Stimulated activated memory B cell treated with anti-CD40 and anti-IgM and Interleukin-4, amounts not matched to agents 10 μg/mL and 1 μg/mL and 100 μg/mL, for 72 hours (primary cell): Measurements from ENCODE around the gene CELSR3.

Experiments
- ATAC-seq: fragments of 150-1000 bp; cut with Tn5 transposase; 2 replicates; pipeline ENCODE4 v1.10.0; 2021
- H3K27ac Mint-ChIP-seq: one replicate; pipeline ENCODE4 v1.8.0; 2022; ENCODE audit warnings: mild to moderate bottlenecking, mixed read lengths
- H3K27me3 Mint-ChIP-seq: one replicate; pipeline ENCODE4 v1.8.0; 2022; ENCODE audit warnings: mixed read lengths
- H3K36me3 Mint-ChIP-seq: one replicate; pipeline ENCODE4 v1.8.0; 2022; ENCODE audit warnings: mixed read lengths
- H3K4me1 Mint-ChIP-seq: one replicate; pipeline ENCODE4 v1.8.0; 2022; ENCODE audit warnings: mixed read lengths
- H3K4me3 Mint-ChIP-seq: one replicate; pipeline ENCODE4 v1.8.0; 2022; ENCODE audit warnings: mild to moderate bottlenecking, moderate library complexity, mixed read lengths
- H3K9me3 Mint-ChIP-seq: one replicate; pipeline ENCODE4 v1.8.0; 2022; ENCODE audit warnings: mixed read lengths

Gene CELSR3

GRCh38 chr3:48614044-48614443 lies 48.6 kb downstream of the CELSR3 start:
- H3K9me3 Mint-ChIP-seq = peaks cover 6% of the 10 kb centered on the region
- no peak for ATAC-seq
- peaks cover 18% of the 10 kb centered on the region for H3K4me1 Mint-ChIP-seq
- H3K27me3 Mint-ChIP-seq = no peaks in the 10 kb centered on the region
- no peak overlapping the region for H3K4me3 Mint-ChIP-seq
- H3K36me3 Mint-ChIP-seq = no peaks in the 10 kb centered on the region
- peak overlapping the region; percentile 71 for H3K27ac Mint-ChIP-seq

GRCh38 chr3:48612309-48612708 lies 50.4 kb downstream of the CELSR3 start:
- Mint-ChIP-seq H3K4me3 (no peak overlapping the region), H3K4me1 (peaks cover 29% of the 10 kb centered on the region), H3K9me3 (peaks cover 3% of the 10 kb centered on the region), H3K36me3 (peaks cover 6% of the 10 kb centered on the region), H3K27me3 (no peaks in the 10 kb centered on the region), H3K27ac (no peak overlapping the region)
- no peak for ATAC-seq

- peak within 1 kb of the TSS; percentile 100 for H3K4me3 Mint-ChIP-seq
- peak; percentile 99 for ATAC-seq
- no peaks in the 10 kb centered on the region for H3K9me3 Mint-ChIP-seq
- no peaks in the 10 kb centered on the region for H3K27me3 Mint-ChIP-seq
- H3K4me1 Mint-ChIP-seq = peaks cover 27% of the 10 kb centered on the region
- H3K27ac Mint-ChIP-seq = peak within 1 kb of the TSS; percentile 99
- H3K36me3 Mint-ChIP-seq = peaks cover 23% of the 10 kb centered on the region
These were observed 53.3 kb downstream of the CELSR3 start, which contains the start of gene UQCRC1 for GRCh38 chr3:48609088-48610005. UQCRC1 (minus strand) TSS chr3:48609646; CDS start chr3:48609620, 26 bp downstream.

GRCh38 chr3:48607519-48607918 lies 55.2 kb downstream of the CELSR3 start:
- H3K4me3 Mint-ChIP-seq = no peak overlapping the region
- H3K27me3 Mint-ChIP-seq = no peaks in the 10 kb centered on the region
- H3K9me3 Mint-ChIP-seq = no peaks in the 10 kb centered on the region
- H3K27ac Mint-ChIP-seq = peak overlapping the region; percentile 8
- H3K36me3 Mint-ChIP-seq = peaks cover 38% of the 10 kb centered on the region
- ATAC-seq = no peak
- peaks cover 18% of the 10 kb centered on the region for H3K4me1 Mint-ChIP-seq

GRCh38 chr3:48601622-48601994 lies 61.1 kb downstream of the CELSR3 start:
- Mint-ChIP-seq H3K4me3 (no peak overlapping the region), H3K27me3 (no peaks in the 10 kb centered on the region), H3K4me1 (peaks cover 5% of the 10 kb centered on the region), H3K27ac (no peak overlapping the region), H3K36me3 (peaks cover 70% of the 10 kb centered on the region), H3K9me3 (no peaks in the 10 kb centered on the region)
- no peak for ATAC-seq

- peaks cover 66% of the 10 kb centered on the region for H3K36me3 Mint-ChIP-seq
These were observed 61.7 kb downstream of the CELSR3 start for GRCh38 chr3:48600711-48601621.

GRCh38 chr3:48599509-48600285 lies 63.0 kb downstream of the CELSR3 start:
- Mint-ChIP-seq H3K27ac (no peak overlapping the region), H3K4me1 (peaks cover 13% of the 10 kb centered on the region), H3K4me3 (no peak overlapping the region), H3K9me3 (no peaks in the 10 kb centered on the region), H3K36me3 (peaks cover 57% of the 10 kb centered on the region), H3K27me3 (peaks cover 3% of the 10 kb centered on the region)
- ATAC-seq = no peak

More at GRCh38 chr3:48600711-48601621, 61.7 kb downstream of the CELSR3 start:
- H3K27ac Mint-ChIP-seq = no peak overlapping the region
- no peak for ATAC-seq
- H3K27me3 Mint-ChIP-seq = no peaks in the 10 kb centered on the region
- peaks cover 8% of the 10 kb centered on the region for H3K4me1 Mint-ChIP-seq
- H3K4me3 Mint-ChIP-seq = no peak overlapping the region
- H3K9me3 Mint-ChIP-seq = no peaks in the 10 kb centered on the region

GRCh38 chr3:48599077-48599501 lies 63.6 kb downstream of the CELSR3 start:
- Mint-ChIP-seq H3K4me1 (peaks cover 18% of the 10 kb centered on the region), H3K9me3 (no peaks in the 10 kb centered on the region), H3K4me3 (no peak overlapping the region), H3K36me3 (peaks cover 51% of the 10 kb centered on the region), H3K27ac (no peak overlapping the region), H3K27me3 (peaks cover 9% of the 10 kb centered on the region)
- ATAC-seq = no peak

GRCh38 chr3:48598323-48599076 lies 64.2 kb downstream of the CELSR3 start:
- peaks cover 48% of the 10 kb centered on the region for H3K36me3 Mint-ChIP-seq
- peaks cover 10% of the 10 kb centered on the region for H3K27me3 Mint-ChIP-seq

GRCh38 chr3:48597408-48597800 lies 65.3 kb downstream of the CELSR3 start:
- no peaks in the 10 kb centered on the region for H3K9me3 Mint-ChIP-seq
- peaks cover 37% of the 10 kb centered on the region for H3K36me3 Mint-ChIP-seq
- no peak for ATAC-seq
- H3K4me3 Mint-ChIP-seq = no peak overlapping the region
- H3K4me1 Mint-ChIP-seq = peaks cover 17% of the 10 kb centered on the region
- H3K27me3 Mint-ChIP-seq = peaks cover 10% of the 10 kb centered on the region
- H3K27ac Mint-ChIP-seq = no peak overlapping the region

More at GRCh38 chr3:48598323-48599076, 64.2 kb downstream of the CELSR3 start:
- Mint-ChIP-seq H3K9me3 (no peaks in the 10 kb centered on the region), H3K27ac (no peak overlapping the region), H3K4me1 (peaks cover 18% of the 10 kb centered on the region), H3K4me3 (no peak overlapping the region)
- ATAC-seq = no peak

GRCh38 chr3:48596676-48597407 lies 65.8 kb downstream of the CELSR3 start:
- H3K36me3 Mint-ChIP-seq = peaks cover 33% of the 10 kb centered on the region
- no peak overlapping the region for H3K4me3 Mint-ChIP-seq
- no peak overlapping the region for H3K27ac Mint-ChIP-seq
- no peak for ATAC-seq
- H3K27me3 Mint-ChIP-seq = peaks cover 10% of the 10 kb centered on the region
- H3K4me1 Mint-ChIP-seq = peaks cover 13% of the 10 kb centered on the region
- H3K9me3 Mint-ChIP-seq = no peaks in the 10 kb centered on the region

GRCh38 chr3:48596157-48596556 lies 66.5 kb downstream of the CELSR3 start:
- no peaks in the 10 kb centered on the region for H3K9me3 Mint-ChIP-seq
- ATAC-seq = no peak
- H3K4me1 Mint-ChIP-seq = peaks cover 13% of the 10 kb centered on the region
- H3K27ac Mint-ChIP-seq = no peak overlapping the region
- no peak overlapping the region for H3K4me3 Mint-ChIP-seq
- H3K36me3 Mint-ChIP-seq = peaks cover 33% of the 10 kb centered on the region
- H3K27me3 Mint-ChIP-seq = peaks cover 13% of the 10 kb centered on the region

- Mint-ChIP-seq H3K27me3 (peaks cover 19% of the 10 kb centered on the region), H3K9me3 (no peaks in the 10 kb centered on the region), H3K4me3 (no peak overlapping the region), H3K27ac (no peak overlapping the region), H3K4me1 (peaks cover 13% of the 10 kb centered on the region), H3K36me3 (peaks cover 27% of the 10 kb centered on the region)
- ATAC-seq = no peak
These were observed 67.1 kb downstream of the CELSR3 start for GRCh38 chr3:48595526-48596121.
